ENCODE data around the gene EHD4.

EHD4 gene

DNA sequence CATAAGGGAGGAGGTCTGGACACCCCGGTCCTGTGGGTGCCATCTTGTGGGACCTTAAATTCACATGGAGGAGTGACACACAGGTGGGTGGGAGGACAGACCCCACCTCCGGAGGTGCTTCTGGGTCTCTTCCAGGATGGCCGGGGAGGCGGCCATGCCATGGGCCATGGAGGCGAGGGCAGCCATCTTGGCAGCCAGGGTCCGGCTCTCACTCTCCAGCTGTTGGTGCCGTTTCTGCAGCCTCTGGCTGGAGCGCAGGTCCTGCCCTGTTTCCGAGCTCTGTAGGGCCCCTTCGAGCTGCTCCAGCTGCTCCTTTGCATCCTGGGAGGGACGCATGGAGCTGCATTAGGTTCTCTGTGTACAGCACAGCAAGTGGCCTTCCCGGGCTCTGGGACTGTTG lies 97.6 kb downstream of the EHD4 start:
- no peak for DNase-seq

GRCh38 chr15:41873711-41874110 lies 98.6 kb downstream of the EHD4 start:
- no peak for DNase-seq

DNA sequence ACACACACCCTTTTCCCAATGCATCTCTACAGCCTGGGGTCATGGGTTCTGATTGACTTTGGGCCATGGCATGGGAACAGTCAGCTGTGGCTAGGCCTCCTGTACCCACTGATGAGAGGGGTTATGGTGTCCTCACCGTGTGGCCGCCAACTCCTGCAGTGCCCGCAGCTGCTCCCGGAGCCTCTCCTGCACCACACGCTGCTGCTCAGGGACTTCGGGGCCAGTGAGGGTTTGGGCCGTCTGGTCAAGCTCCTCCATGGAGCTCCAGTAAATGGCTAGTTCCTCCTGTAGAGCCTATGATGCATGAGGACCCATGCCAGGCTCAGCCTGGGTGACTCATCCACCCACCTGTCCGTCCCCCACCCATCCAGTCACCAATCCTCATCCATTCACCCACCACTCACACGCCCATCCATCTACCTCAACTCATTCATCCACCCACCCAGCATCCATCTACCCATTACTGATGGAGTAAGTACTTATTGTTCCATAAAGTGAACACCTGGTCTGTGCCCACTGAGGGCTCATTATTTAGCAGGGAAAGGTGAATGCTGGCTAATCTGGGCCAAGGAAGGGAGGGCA lies 100.1 kb downstream of the EHD4 start:
- no peak for DNase-seq

- no peak for DNase-seq
These were observed 101.0 kb downstream of the EHD4 start for GRCh38 chr15:41871175-41871905.

- peak in 2 of 4 experiments; percentile 12 to 14 for DNase-seq
These were observed 101.7 kb downstream of the EHD4 start for GRCh38 chr15:41870689-41871081.

DNA sequence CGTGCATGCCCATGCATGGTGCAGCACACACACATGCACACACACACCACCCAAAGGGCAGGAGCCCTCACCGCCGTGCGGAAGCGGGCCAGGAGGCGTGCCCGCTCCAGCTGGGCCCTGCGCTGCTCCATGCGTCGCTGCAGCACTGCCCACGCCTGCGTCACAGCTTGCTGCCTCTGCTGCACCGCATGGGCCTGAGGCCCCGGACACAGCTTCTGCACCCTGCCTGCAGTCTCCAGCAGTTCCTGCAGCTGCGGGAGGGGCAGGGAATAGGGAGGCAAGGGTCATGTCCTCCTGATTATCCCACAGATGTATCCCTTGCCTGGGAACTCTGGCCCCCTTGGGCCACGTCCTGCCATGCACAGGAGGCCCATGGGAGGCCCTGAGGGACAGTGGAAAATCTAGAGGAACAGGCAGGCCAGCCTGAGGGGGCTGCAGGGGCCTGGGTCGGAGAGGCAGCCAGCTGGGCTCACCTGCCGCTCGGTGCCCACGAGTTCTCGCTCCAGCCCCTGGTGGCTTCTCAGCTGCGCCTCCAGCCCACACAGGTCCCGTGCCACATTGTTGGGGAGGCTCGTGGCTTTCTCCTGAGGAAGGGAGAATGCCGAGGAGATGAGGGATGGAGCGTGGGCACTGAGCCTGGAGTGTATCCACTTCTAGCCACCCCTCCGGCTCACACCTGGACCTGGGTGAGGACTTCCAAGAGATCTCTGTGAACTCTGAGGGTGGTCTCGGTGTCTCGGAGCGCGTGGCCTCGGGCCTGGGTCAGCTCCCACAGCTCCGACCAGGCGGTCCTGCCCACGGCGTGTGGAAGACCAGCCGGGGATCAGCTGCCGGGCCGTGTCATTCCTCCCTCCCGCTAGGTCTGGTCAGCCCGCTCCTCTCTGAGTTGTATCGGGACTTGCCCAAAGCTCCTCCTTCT lies 102.3 kb downstream of the EHD4 start:
- no peak for DNase-seq

DNA sequence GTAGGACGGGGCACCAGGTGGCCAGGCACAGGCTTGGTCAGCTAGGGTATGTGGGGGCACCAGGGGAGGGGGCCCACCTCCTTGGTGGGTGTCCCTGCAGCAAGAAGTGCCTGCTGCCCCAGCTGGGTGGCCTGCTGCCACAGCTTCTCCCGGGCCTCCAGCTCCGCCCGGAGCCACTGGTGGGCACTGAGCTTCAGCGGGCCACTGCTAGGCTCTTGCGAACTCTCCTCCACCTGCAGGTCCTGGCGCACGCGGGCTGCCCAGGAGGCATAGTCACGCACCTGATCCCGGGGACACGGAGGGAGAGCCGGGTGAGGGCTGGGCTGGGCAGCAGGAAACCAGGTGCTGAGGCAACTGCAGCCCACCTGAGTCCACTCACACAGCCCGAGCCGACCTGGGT lies 104.0 kb downstream of the EHD4 start:
- DNase-seq: no peak

GRCh38 chr15:41866872-41867579 lies 105.3 kb downstream of the EHD4 start:
- no peak for DNase-seq

GRCh38 chr15:41866263-41866703 lies 106.1 kb downstream of the EHD4 start:
- DNase-seq: no peak

DNA sequence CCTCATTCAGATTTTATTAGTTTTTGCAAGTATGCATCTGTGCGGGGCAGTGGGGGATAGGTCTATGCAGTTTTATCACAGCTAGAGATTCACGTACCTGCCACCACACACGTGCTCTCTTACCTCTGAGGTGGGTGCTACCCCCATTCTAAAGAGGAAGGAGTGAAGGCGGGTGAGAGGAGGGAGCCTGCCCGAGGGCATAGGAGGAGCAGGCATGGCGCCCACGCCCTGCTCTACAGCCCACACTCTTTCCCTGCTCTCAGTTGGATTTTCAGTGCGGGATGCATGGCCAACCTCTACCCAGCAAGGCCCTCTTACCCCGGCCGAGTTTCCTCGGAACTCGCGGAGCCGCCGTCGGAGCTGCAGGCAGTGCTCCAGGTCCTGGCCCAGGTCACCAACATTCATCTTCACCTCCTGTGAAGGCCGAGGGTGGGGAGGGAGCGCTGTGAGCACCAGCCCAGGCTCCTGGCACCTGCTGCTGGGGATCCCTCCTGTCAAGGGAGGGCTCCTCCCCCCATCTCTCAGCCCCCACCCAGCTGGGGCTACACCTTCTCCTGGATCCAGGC lies 106.8 kb downstream of the EHD4 start:
- no peak for DNase-seq

DNA sequence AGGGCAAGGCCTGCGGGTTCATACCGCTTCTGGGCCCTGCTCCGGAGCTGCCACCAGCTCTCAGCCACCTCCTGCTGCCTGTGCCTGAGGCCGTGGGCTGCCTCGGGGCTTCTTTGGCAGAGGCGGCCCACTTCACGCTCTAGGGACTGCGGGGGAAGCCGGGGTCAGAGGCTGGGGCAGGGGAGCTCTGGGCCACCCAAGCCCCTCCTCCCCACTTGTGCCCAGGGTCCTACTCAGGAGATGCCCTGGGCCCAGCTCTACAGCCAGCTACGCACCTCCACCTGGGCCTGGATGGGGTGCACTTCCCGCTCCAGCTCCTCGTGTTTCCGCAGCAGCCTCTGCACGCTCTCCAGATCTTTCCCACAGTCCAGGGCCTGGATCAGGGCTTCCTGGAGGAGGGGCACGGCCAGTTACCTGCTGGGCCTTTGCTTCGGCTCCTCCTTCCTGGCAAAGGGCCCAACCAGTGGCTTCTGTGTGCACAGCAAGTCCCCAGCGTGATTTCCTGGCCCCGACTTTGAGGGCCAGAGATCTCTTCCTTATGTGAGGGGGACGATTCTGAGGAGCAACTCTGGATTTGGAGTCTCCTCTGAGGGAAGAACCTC lies 109.7 kb downstream of the EHD4 start:
- DNase-seq: no peak

DNA sequence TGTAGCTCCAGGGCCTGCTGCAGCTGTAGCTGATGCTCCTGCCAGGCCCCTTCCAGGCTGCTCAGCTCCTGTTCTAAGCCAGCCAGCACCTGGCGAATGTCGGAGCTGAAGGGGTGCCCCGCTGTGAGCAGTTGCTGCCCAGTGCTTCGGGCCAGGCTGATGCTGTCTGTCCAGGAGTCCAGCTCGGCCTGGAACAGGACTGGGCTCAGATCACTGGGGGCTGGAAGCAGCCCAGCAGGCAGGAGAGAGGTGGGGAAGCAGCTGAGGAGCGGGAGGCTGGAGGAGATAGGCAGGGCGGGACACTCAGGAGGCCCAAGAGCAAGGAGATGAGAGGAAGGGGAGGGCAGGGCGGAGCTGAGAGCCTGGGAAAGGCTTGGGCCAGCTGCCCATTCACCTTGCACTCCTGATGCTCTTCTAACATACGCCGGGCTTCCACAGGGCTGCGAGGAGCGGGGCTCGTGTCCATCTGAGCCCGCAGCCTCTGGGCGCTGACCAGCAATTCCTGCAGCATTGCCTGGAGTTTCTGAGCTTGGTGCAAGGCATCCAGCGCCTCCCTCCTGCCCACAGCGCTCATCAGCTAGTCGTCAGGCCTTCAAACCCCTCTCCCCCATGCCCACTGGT lies 110.5 kb downstream of the EHD4 start:
- DNase-seq: no peak

- no peak for DNase-seq
These were observed 112.1 kb downstream of the EHD4 start for GRCh38 chr15:41860049-41860828.

- no peak for DNase-seq
These were observed 113.6 kb downstream of the EHD4 start for GRCh38 chr15:41858756-41859155.

GRCh38 chr15:41857316-41857715 lies 115.0 kb downstream of the EHD4 start:
- no peak for DNase-seq

GRCh38 chr15:41856716-41857115 lies 115.6 kb downstream of the EHD4 start:
- DNase-seq: no peak

GRCh38 chr15:41856262-41856661 lies 116.1 kb downstream of the EHD4 start:
- no peak for DNase-seq

GRCh38 chr15:41855261-41855961 lies 116.9 kb downstream of the EHD4 start:
- no peak for DNase-seq

GRCh38 chr15:41854443-41854842 lies 117.9 kb downstream of the EHD4 start:
- DNase-seq: no peak

DNA sequence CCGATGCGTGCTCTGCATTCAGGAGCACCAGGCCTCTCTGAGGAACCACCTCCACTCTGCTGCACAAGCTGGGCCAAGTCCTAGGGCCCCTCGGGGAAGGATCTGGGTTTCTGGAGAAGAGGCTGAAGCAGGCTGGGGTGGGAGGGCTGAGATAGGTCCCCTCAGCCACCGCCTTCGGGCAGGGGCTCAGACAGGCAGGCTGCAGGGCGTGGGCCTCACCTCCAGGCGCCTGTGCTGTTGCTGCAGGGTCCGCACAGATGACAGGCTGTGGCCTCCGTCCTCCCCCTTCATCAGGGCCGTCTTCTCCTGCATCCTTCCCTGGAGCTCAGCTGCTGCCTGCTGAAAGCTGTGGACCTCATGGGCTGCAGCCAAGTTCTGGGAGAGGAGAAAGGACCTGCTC lies 118.5 kb downstream of the EHD4 start:
- no peak for DNase-seq
